Activated T-helper 1 cell treated with anti-CD3 and anti-CD28 coated beads, Interleukin-12 subunit alpha, Interleukin-12 subunit beta, Interleukin-2, Interleukin-4 antibody, amounts not matched to agents 30 ng/mL and 10 ng/mL and 1 ng/mL, durations not matched to agents 14 hours and 24 hours and 36 hours (primary cell): ENCODE measurements around the gene APOC4. TPM values are rescaled to one million over a fixed set of nuclear protein-coding genes. Genes with fewer than 3 reads are reported as not detected.

Source experiments
- total RNA-seq: library from RNA; stranded (reverse); gene quantifications from 2 replicates; pipeline ENCODE4 v1.2.3, GENCODE V29; 2022

APOC4 gene
- total RNA-seq, 1 donor from 2014 or later, result not detected

Other genes with a start within 250 kb of the APOC4 start
- not detected in 2 replicates for gene CEACAM16, start 243.1 kb upstream of the APOC4 start, total RNA-seq
- gene BCL3, start 193.5 kb upstream of the APOC4 start, total RNA-seq, result 67.2 and 74.6 TPM in 2 replicates
- not detected in 2 replicates for gene CBLC, start 164.3 kb upstream of the APOC4 start, total RNA-seq
- not detected in 2 replicates for gene BCAM, start 133.1 kb upstream of the APOC4 start, total RNA-seq
- 0.08 and 0.39 TPM in 2 replicates for gene NECTIN2, start 95.9 kb upstream of the APOC4 start, total RNA-seq
- gene TOMM40, start 51.0 kb upstream of the APOC4 start, total RNA-seq, result 209 and 211 TPM in 2 replicates
- 0.41 and 0.42 TPM in 2 replicates for gene APOE, start 36.4 kb upstream of the APOC4 start, total RNA-seq
- gene APOC1, start 27.6 kb upstream of the APOC4 start, total RNA-seq, result 1.2 TPM in 1 of 2 replicates, not detected in the other
- gene APOC2, start 3.8 kb downstream of the APOC4 start, total RNA-seq, result not detected in 2 replicates
- gene CLPTM1, start 13.1 kb downstream of the APOC4 start, total RNA-seq, result 86.1 and 93.1 TPM in 2 replicates
- 73.3 and 77.5 TPM in 2 replicates for gene RELB, start 59.2 kb downstream of the APOC4 start, total RNA-seq
- gene CLASRP, start 96.8 kb downstream of the APOC4 start, total RNA-seq, result 106 and 116 TPM in 2 replicates
- gene ZNF296, start 134.2 kb downstream of the APOC4 start, total RNA-seq, result 4.3 and 4.7 TPM in 2 replicates
- 46.8 and 53.6 TPM in 2 replicates for gene GEMIN7, start 137.0 kb downstream of the APOC4 start, total RNA-seq
- 20.4 and 20.5 TPM in 2 replicates for gene PPP1R37, start 150.9 kb downstream of the APOC4 start, total RNA-seq
- gene NKPD1, start 218.7 kb downstream of the APOC4 start, total RNA-seq, result 0.16 and 0.20 TPM in 2 replicates
- gene TRAPPC6A, start 236.0 kb downstream of the APOC4 start, total RNA-seq, result 18.4 and 22.8 TPM in 2 replicates
- gene BLOC1S3, start 236.5 kb downstream of the APOC4 start, total RNA-seq, result 10.4 and 10.5 TPM in 2 replicates